Astrocyte (in vitro differentiated cells and primary cell): ENCODE results near the gene UBE2G1.

Source experiments
- CTCF ChIP-seq: IDR thresholded peaks from 2 replicates; pipeline ENCODE4 v1.5.1; 2011; ENCODE audit warnings: low read depth, mild to moderate bottlenecking, inconsistent platforms, low read length, moderate library complexity; ENCODE audit not compliant: insufficient read depth
- EZH2 ChIP-seq: IDR thresholded peaks from 2 replicates; pipeline ENCODE4 v1.6.1; 2012; ENCODE audit warnings: mild to moderate bottlenecking, low read length, inconsistent platforms; ENCODE audit not compliant: insufficient read depth

GRCh38 chr17:4389079-4389478 lies 22.6 kb upstream of the UBE2G1 start:
- no peak for TF ChIP-seq CTCF
- no peak for TF ChIP-seq EZH2
